KMS-11 (cell line): Measurements from ENCODE around the gene AGBL5.

Experiments
- H2AFZ ChIP-seq: fragments of 200-600 bp; sonication (generic); 2 replicates; pipeline ENCODE4 v1.6.1; 2016; ENCODE audit warnings: antibody characterized with exemption, mixed run types, low read depth
- H3K27ac ChIP-seq: fragments of 200-600 bp; sonication (generic); 2 replicates; pipeline ENCODE4 v1.6.1; 2016; ENCODE audit warnings: mild to moderate bottlenecking, mixed run types
- H3K27me3 ChIP-seq: fragments of 200-600 bp; sonication (generic); 2 replicates; pipeline ENCODE4 v1.6.1; 2017; ENCODE audit warnings: mild to moderate bottlenecking, low read depth, mixed run types, moderate library complexity; ENCODE audit not compliant: insufficient read depth
- H3K36me3 ChIP-seq: fragments of 200-600 bp; sonication (generic); 2 replicates; pipeline ENCODE4 v1.6.1; 2017; ENCODE audit warnings: mild to moderate bottlenecking, mixed run types; ENCODE audit not compliant: insufficient read depth
- H3K4me1 ChIP-seq: fragments of 200-600 bp; sonication (generic); 2 replicates; pipeline ENCODE4 v1.6.1; 2016; ENCODE audit warnings: mild to moderate bottlenecking, low read depth, mixed run types; ENCODE audit not compliant: poor library complexity, severe bottlenecking
- H3K4me2 ChIP-seq: fragments of 200-600 bp; sonication (generic); 2 replicates; pipeline ENCODE4 v1.7.0; 2016; ENCODE audit warnings: mild to moderate bottlenecking, mixed run types
- H3K4me3 ChIP-seq: fragments of 200-600 bp; sonication (generic); IDR thresholded peaks from 2 replicates; pipeline ENCODE4 v1.6.1; 2017; ENCODE audit warnings: low read depth, low read length, mixed read lengths; ENCODE audit not compliant: insufficient read depth
- H3K79me2 ChIP-seq: fragments of 200-600 bp; sonication (generic); 2 replicates; pipeline ENCODE4 v1.6.1; 2016; ENCODE audit warnings: low read depth, mixed run types; ENCODE audit not compliant: insufficient read depth
- H3K9ac ChIP-seq: fragments of 200-600 bp; sonication (generic); 2 replicates; pipeline ENCODE4 v1.6.1; 2016; ENCODE audit warnings: mild to moderate bottlenecking, mixed run types
- H4K20me1 ChIP-seq: fragments of 200-600 bp; sonication (generic); 2 replicates; pipeline ENCODE4 v1.6.1; 2016; ENCODE audit warnings: mild to moderate bottlenecking, mixed run types; ENCODE audit not compliant: insufficient read depth
- CTCF ChIP-seq: fragments of 200-600 bp; sonication (generic); conservative IDR thresholded peaks from 2 replicates; pipeline ENCODE4 v1.6.1; 2017; ENCODE audit warnings: low read depth, mild to moderate bottlenecking, antibody characterized with exemption, low read length, moderate library complexity, mixed read lengths

The AGBL5 gene

DNA sequence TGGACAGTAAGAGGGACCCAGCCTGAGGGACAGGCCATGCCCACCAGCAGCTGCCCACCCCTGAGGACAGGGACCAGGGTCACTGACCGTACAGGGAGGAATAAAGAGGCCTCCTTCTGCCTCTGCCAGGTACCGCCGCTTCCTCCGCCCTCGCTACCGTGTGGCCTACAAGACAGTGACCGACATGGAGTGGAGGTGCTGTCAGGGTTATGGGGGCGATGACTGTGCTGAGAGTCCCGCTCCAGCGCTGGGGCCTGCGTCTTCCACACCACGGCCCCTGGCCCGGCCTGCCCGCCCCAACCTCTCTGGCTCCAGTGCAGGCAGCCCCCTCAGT is 29.1 kb downstream of the AGBL5 start:
- Histone ChIP-seq H3K4me2 (0 out of 2 replicates have a peak overlapping the region, but pooled peaks have one; percentile 5), H3K4me1 (peaks cover 11% of the 10 kb centered on the region), H3K4me3 (no peak overlapping the region), H2AFZ (peak overlapping the region; percentile 65; the same call in 1 of the 2 replicates), H3K9ac (no peak overlapping the region), H3K36me3 (no peaks in the 10 kb centered on the region), H4K20me1 (no peaks in the 10 kb centered on the region), H3K27me3 (peaks cover 13% of the 10 kb centered on the region), H3K79me2 (no peaks in the 10 kb centered on the region), H3K27ac (no peak overlapping the region)
- no peak for TF ChIP-seq CTCF

DNA sequence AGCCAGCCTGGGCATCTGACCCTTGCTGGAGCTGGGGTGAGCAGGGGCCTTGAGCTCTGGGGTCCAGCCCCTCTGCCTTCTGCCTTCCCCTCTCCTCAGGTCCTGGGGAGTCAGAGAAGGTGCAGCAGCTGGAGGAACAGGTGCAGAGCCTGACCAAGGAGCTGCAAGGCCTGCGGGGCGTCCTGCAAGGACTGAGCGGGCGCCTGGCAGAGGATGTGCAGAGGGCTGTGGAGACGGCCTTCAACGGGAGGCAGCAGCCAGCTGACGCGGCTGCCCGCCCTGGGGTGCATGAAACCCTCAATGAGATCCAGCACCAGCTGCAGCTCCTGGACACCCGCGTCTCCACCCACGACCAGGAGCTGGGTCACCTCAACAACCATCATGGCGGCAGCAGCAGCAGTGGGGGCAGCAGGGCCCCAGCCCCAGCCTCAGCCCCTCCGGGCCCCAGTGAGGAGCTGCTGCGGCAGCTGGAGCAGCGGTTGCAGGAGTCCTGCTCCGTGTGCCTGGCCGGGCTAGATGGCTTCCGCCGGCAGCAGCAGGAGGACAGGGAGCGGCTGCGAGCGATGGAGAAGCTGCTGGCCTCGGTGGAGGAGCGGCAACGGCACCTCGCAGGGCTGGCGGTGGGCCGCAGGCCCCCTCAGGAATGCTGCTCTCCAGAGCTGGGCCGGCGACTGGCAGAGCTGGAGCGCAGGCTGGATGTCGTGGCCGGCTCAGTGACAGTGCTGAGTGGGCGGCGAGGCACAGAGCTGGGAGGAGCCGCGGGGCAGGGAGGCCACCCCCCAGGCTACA is 30.7 kb downstream of the AGBL5 start:
- Histone ChIP-seq H3K27ac (peak overlapping the region; percentile 67; the same call in 1 of the 2 replicates), H3K4me2 (peak overlapping the region; percentile 90), H3K4me3 (peak overlapping the region; percentile 47), H4K20me1 (no peaks in the 10 kb centered on the region), H3K4me1 (peaks cover 9% of the 10 kb centered on the region), H2AFZ (peak overlapping the region; percentile 65), H3K36me3 (no peaks in the 10 kb centered on the region), H3K27me3 (peaks cover 8% of the 10 kb centered on the region), H3K79me2 (no peaks in the 10 kb centered on the region), H3K9ac (peak overlapping the region; percentile 19; the same call in 1 of the 2 replicates)
- no peak for TF ChIP-seq CTCF

GRCh38 chr2:27082773-27083409 is 31.4 kb downstream of the AGBL5 start:
- Histone ChIP-seq H3K36me3 (no peaks in the 10 kb centered on the region), H2AFZ (no peak overlapping the region), H3K27ac (no peak overlapping the region), H3K4me1 (peaks cover 16% of the 10 kb centered on the region), H4K20me1 (no peaks in the 10 kb centered on the region), H3K27me3 (peaks cover under 1% of the 10 kb centered on the region; the same call in 1 of the 2 replicates), H3K4me2 (no peak overlapping the region), H3K79me2 (no peaks in the 10 kb centered on the region), H3K4me3 (no peak overlapping the region), H3K9ac (no peak overlapping the region)
- TF ChIP-seq CTCF, result no peak

- no peak for TF ChIP-seq CTCF
- H3K4me1 ChIP-seq, result peaks cover 18% of the 10 kb centered on the region
- no peaks in the 10 kb centered on the region for H4K20me1 ChIP-seq
- no peak overlapping the region for H3K4me3 ChIP-seq
- no peaks in the 10 kb centered on the region for H3K27me3 ChIP-seq
- H3K4me2 ChIP-seq, result no peak overlapping the region
- no peak overlapping the region for H3K9ac ChIP-seq
- no peaks in the 10 kb centered on the region for H3K36me3 ChIP-seq
- H2AFZ ChIP-seq, result no peak overlapping the region
- H3K79me2 ChIP-seq, result no peaks in the 10 kb centered on the region
- no peak overlapping the region for H3K27ac ChIP-seq
These were observed 32.2 kb downstream of the AGBL5 start for GRCh38 chr2:27083410-27084296.
